Skeletal muscle satellite cell (primary cell): ENCODE data around the gene SLC12A7.

ENCODE experiments used
- H3K27me3 ChIP-seq: 2 replicates; pipeline ENCODE4 v1.7.0; 2013; ENCODE audit warnings: low read length; ENCODE audit not compliant: control insufficient read depth, insufficient read depth
- H3K36me3 ChIP-seq: 2 replicates; pipeline ENCODE4 v1.7.0; 2013; ENCODE audit warnings: mild to moderate bottlenecking, control low read depth, low read length; ENCODE audit not compliant: insufficient read depth
- H3K4me1 ChIP-seq: 2 replicates; pipeline ENCODE4 v1.7.0; 2013; ENCODE audit warnings: low read length; ENCODE audit not compliant: control insufficient read depth, insufficient read depth
- H3K4me2 ChIP-seq: 2 replicates; pipeline ENCODE4 v1.7.0; 2013; ENCODE audit warnings: mild to moderate bottlenecking, low read length
- H3K4me3 ChIP-seq: 2 replicates; pipeline ENCODE4 v1.7.0; 2013; ENCODE audit warnings: low read length
- H3K9ac ChIP-seq: 2 replicates; pipeline ENCODE4 v1.7.0; 2013; ENCODE audit warnings: mild to moderate bottlenecking, low read depth, low read length, moderate library complexity
- H3K9me3 ChIP-seq: replicated peaks from 2 replicates; pipeline ENCODE4 v1.7.0; 2013; ENCODE audit warnings: mild to moderate bottlenecking, control low read depth, low read length

Gene SLC12A7

GRCh38 chr5:1042626-1043025, 69.2 kb downstream of the SLC12A7 start:
- Histone ChIP-seq H3K4me3 (no peak overlapping the region), H3K4me1 (no peaks in the 10 kb centered on the region), H3K4me2 (no peak overlapping the region), H3K36me3 (no peaks in the 10 kb centered on the region), H3K9ac (no peak overlapping the region), H3K9me3 (no peaks in the 10 kb centered on the region), H3K27me3 (no peaks in the 10 kb centered on the region)

- no peaks in the 10 kb centered on the region for H3K36me3 ChIP-seq
Measured at GRCh38 chr5:1041225-1042143, 70.4 kb downstream of the SLC12A7 start.

GRCh38 chr5:1040571-1040970, 71.3 kb downstream of the SLC12A7 start:
- Histone ChIP-seq H3K9ac (no peak overlapping the region), H3K4me2 (no peak overlapping the region), H3K4me1 (no peaks in the 10 kb centered on the region), H3K9me3 (no peaks in the 10 kb centered on the region), H3K4me3 (no peak overlapping the region), H3K36me3 (no peaks in the 10 kb centered on the region), H3K27me3 (no peaks in the 10 kb centered on the region)

More at GRCh38 chr5:1041225-1042143, 70.4 kb downstream of the SLC12A7 start:
- Histone ChIP-seq H3K9me3 (no peaks in the 10 kb centered on the region), H3K27me3 (no peaks in the 10 kb centered on the region), H3K4me3 (no peak overlapping the region), H3K9ac (no peak overlapping the region), H3K4me1 (no peaks in the 10 kb centered on the region), H3K4me2 (no peak overlapping the region)

- Histone ChIP-seq H3K4me1 (no peaks in the 10 kb centered on the region), H3K27me3 (no peaks in the 10 kb centered on the region), H3K9ac (no peak overlapping the region), H3K9me3 (no peaks in the 10 kb centered on the region), H3K36me3 (no peaks in the 10 kb centered on the region), H3K4me2 (no peak overlapping the region), H3K4me3 (no peak overlapping the region)
Measured at GRCh38 chr5:1039706-1040260, 72.1 kb downstream of the SLC12A7 start.

- Histone ChIP-seq H3K4me3 (no peak overlapping the region), H3K9me3 (no peaks in the 10 kb centered on the region), H3K9ac (no peak overlapping the region), H3K36me3 (no peaks in the 10 kb centered on the region), H3K4me2 (no peak overlapping the region), H3K27me3 (no peaks in the 10 kb centered on the region), H3K4me1 (no peaks in the 10 kb centered on the region)
Measured at GRCh38 chr5:1039210-1039548, 72.7 kb downstream of the SLC12A7 start.

- Histone ChIP-seq H3K9ac (no peak overlapping the region), H3K4me2 (no peak overlapping the region), H3K27me3 (peaks cover 2% of the 10 kb centered on the region), H3K4me1 (no peaks in the 10 kb centered on the region), H3K9me3 (no peaks in the 10 kb centered on the region), H3K4me3 (no peak overlapping the region), H3K36me3 (no peaks in the 10 kb centered on the region)
Measured at GRCh38 chr5:1038417-1039209, 73.2 kb downstream of the SLC12A7 start.

GRCh38 chr5:1037671-1038416, 74.0 kb downstream of the SLC12A7 start:
- Histone ChIP-seq H3K4me2 (no peak overlapping the region), H3K36me3 (no peaks in the 10 kb centered on the region), H3K4me1 (no peaks in the 10 kb centered on the region), H3K27me3 (peaks cover 5% of the 10 kb centered on the region), H3K4me3 (no peak overlapping the region), H3K9me3 (no peaks in the 10 kb centered on the region), H3K9ac (no peak overlapping the region)

- Histone ChIP-seq H3K4me2 (no peak overlapping the region), H3K9me3 (no peaks in the 10 kb centered on the region), H3K27me3 (peaks cover 5% of the 10 kb centered on the region), H3K9ac (no peak overlapping the region), H3K4me1 (no peaks in the 10 kb centered on the region), H3K4me3 (no peak overlapping the region), H3K36me3 (no peaks in the 10 kb centered on the region)
Measured at GRCh38 chr5:1037123-1037670, 74.7 kb downstream of the SLC12A7 start.

- no peak overlapping the region for H3K4me2 ChIP-seq
- H3K36me3 ChIP-seq, result no peaks in the 10 kb centered on the region
- no peak overlapping the region for H3K9ac ChIP-seq
- no peaks in the 10 kb centered on the region for H3K4me1 ChIP-seq
- no peaks in the 10 kb centered on the region for H3K9me3 ChIP-seq
- peaks cover 5% of the 10 kb centered on the region for H3K27me3 ChIP-seq
- H3K4me3 ChIP-seq, result no peak overlapping the region
Measured at GRCh38 chr5:1036504-1037122, 75.2 kb downstream of the SLC12A7 start.

- no peak overlapping the region for H3K4me3 ChIP-seq
- no peaks in the 10 kb centered on the region for H3K4me1 ChIP-seq
- H3K9me3 ChIP-seq, result no peaks in the 10 kb centered on the region
- no peak overlapping the region for H3K9ac ChIP-seq
- H3K4me2 ChIP-seq, result no peak overlapping the region
- H3K27me3 ChIP-seq, result peaks cover 5% of the 10 kb centered on the region
- H3K36me3 ChIP-seq, result no peaks in the 10 kb centered on the region
Measured at GRCh38 chr5:1035421-1036405, 76.2 kb downstream of the SLC12A7 start.
